Measurements from ENCODE around the gene PNMA5.
"Not testable (repeated sequence)": the region's sequence is repeated elsewhere in the genome, so short reads cannot be mapped to it uniquely, and the experiment has no call there.

The PNMA5 gene

DNA sequence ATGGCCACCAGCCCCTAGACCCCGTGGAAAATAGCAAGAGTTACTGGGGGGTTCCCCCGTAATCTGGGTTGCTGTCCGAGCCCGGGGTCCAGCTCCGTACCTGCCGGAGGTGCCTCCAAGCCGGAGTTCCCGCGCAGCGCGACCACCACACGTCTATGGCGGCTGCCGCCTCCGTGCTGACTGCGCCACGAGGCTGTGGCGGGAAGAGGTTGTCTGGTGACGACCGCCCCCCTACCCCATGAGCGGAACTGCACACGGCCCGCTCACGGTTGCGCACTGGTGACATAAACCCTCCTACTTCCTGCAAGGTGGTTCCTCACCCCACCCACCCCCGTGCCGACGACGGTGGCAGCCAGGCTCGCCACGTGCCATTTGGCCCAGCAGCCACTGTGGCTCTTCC is at the start of gene PNMA5:
Gene PNMA5, minus strand, starts transcription at position 184 of the 400 bp plus-strand sequence. CDS start 2,518 bp downstream, outside the sequence.
- no peak for DNase-seq

DNA sequence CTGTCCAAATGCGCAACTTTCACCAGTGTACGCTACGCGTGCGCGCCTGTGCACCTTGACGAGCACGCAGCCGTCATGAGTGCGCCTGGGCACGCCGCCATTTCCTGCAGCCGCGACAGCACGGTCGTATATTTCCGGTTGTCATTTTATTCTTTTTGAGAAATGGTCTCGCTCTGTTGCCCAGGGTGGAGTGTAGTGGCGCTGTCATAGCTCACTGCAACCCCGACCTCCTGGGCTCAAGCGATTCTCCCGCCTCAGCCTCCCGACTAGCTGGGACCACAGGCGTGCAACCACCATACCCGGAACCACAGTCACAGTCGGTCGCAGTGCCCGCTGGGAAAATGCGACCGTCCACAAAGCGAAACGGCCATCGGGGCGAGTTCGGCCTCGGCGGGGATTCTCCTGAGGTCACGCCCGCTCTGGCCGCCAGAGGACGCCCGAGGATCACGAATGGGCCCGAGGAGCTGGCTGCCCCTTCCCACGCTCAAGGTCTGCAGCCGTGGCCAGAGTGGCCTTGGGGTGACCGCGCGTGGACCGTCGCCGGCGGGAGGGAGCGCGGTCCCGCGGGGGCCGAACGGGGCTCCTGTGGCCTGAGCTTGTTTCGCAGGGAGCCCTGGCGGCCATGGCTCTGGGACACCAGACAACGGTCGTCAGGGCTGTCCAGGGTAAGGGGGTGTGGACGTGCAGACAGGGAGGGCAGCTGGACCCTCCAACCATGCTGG is 38.6 kb upstream of the PNMA5 start:
- DNase-seq: peak; percentile 66 to 74

DNA sequence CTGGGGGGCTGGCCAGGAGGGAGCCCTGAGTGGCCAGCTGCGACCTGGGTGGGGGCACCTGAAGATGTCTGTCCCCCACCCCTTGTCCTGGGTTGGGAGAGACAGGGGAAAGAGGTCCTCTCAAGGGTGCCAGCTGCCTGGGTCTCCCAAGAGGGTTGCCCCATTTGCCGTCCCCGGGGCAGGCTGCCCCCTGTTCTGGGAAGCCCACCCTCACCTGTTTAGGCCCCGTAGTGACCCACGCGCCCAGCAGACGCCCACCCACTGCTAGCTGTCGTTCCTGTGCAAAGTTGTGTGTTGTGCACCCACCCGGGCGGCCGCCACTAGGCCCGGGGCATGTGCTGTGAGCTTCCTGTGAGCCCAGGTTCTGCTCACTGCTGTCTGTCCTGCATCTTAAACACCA is 36.9 kb upstream of the PNMA5 start:
- DNase-seq: no peak

DNA sequence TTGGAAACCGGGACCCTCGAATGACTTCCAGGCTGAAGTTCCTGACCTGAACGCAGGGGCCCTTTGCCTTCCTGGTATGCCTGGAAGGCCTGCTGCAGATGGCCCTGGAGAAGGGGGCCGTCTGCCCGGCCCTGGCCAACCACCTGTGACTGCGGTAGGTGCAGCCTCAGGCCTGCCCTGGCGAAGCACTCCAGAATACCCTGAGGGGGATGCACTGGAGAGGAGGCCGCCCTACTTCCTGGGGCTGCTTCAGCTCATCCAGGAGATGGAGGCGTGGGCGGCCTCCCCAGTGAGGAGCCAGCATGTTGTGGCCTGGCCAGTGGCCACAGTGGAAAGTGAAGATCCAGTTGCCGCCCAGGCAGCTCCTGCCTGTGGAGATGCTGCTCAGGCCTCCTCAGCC is 36.0 kb upstream of the PNMA5 start:
- DNase-seq: no peak

DNA sequence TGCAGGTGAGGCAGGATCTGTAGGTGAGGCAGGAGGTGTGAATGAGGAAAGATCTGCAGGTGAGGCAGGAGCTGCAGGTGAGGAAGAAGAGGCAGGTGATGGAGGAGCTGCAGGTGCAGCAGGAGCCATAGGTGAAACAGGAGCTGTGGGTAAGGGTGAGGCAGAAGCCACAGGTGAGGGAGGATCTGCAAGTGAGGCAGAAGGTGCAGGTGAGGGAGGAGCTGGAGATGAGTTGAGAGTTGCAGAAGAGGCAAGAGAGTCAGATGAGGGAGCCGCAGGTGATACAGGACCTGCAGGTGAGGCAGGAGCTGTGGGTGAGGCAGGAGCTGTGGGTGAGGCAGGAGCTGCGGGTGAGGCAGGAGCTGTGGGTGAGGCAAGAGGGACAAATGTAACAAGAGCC is 35.2 kb upstream of the PNMA5 start:
- DNase-seq: no peak

DNA sequence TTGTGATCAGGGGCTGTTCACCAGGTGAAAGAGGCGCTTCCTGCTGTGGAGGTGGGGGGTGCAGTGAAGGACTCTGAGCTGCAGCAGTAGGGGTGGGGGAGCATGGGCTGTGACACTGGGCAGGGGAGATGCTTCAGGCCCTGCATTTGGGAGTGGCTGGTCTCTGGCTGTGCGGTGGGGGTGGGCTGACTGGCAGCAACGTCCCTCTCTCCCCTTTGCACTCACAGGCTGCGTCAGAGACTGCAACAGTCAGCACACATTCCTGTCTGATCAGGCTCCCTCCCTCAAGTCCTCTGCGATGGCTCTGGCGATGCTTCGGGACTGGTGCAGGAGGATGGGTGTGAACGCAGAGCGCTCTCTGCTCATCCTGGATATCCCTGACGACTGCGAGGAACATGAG is 34.6 kb upstream of the PNMA5 start:
- DNase-seq: not testable (repeated sequence)

DNA sequence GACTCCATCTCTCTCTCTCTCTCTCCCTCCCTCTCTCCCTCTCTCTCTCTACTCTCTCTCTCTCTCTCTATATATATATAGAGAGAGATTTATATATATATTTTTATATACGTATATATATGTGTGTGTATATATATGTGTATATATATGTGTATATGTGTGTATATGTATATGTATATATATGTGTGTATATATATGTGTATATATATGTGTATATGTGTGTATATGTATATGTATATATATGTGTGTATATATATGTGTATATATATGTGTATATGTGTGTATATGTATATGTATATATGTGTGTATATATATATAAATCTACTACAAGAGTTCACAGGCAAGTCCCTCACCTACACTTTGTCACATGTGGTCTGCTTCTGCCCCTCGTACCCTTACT is 32.6 kb upstream of the PNMA5 start:
- not testable (repeated sequence) for DNase-seq

DNA sequence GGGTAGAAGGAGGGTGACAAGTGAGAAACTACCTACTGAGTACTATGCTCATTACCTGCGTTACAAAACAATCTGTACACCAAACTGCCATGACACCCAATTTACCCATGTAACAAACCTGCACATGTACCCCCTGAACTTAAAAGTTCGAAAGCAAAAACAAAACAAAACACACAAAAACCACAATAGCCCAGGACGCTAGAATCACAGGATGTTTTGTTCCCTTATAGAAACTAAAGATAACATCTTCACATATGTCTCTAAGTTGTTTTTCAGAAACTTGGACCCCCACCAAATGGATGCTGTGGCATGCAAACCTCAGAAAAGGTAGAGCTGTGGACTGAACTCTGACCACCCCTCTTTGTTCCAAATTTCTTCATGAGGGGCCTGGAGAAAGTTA is 25.2 kb upstream of the PNMA5 start:
- DNase-seq: no peak

DNA sequence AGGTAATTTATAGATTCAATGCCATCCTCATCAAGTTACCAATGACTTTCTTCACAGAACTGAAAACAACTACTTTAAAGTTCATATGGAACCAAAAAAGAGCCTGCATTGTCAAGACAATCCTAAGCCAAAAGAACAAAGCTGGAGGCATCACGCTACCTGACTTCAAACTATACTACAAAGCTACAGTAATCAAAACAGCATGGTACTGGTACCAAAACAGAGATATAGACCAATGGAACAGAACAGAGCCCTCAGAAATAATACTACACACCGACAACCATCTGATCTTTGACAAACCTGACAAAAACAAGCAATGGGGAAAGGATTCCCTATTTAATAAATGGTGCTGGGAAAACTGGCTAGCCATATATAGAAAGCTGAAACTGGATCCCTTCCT is 23.3 kb upstream of the PNMA5 start:
- DNase-seq: not testable (repeated sequence)

DNA sequence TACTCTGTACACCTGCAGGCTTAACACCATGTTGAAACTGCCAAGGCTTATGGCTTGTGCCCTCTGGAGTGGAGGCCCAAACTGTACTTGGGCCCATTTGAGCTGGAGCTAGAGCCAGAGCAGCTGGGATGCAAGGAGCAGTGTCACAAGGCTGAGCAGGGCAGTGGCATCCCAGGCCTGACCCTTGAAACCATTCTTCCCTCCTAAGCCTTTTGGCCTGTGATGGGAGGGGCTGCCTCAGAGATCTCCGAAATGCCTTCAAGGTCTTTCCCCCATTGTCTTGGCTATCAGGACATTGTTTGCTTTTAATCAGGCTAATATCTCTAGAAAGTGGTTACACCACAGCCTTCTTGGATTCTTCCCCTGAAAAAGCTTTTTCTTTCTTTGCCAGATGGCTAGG is 10.9 kb upstream of the PNMA5 start:
- no peak for DNase-seq

DNA sequence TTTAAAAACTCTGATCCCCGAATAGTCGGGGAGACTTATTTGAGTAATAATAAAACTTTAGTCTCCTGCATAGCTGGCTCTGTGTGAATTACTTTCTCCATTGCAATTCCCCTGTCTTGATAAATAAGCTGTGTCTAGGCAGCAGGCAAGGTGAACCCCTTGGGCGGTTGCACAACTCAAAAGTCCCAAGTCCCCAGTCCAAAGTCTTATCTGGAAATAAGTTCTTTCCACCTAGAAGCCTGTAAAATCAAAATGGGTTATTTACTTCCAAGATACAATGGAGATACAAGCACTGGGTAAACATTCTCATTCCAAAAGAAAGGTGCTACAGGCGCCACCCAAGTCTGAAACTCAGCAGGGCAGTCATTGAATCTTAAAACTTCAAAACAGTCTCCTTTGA is 10.1 kb upstream of the PNMA5 start:
- no peak for DNase-seq

DNA sequence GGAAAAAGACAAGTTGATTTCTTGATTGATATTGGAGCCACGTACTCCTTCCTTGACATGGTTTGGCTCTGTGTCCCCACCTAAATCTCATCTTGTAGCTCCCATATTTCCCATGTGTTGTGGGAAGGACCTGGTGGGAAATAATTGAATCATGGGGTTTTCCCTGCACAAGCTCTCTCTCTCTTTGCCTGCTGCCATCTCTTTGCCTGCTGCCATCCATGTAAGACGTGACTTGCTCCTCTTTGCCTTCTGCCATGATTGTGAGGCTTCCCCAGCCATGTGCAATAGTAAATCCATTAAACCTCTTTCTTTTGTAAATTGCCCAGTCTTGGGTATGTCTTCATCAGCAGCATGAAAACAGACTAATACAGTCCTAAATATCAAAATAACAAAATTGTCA is 8.3 kb upstream of the PNMA5 start:
- not testable (repeated sequence) for DNase-seq

DNA sequence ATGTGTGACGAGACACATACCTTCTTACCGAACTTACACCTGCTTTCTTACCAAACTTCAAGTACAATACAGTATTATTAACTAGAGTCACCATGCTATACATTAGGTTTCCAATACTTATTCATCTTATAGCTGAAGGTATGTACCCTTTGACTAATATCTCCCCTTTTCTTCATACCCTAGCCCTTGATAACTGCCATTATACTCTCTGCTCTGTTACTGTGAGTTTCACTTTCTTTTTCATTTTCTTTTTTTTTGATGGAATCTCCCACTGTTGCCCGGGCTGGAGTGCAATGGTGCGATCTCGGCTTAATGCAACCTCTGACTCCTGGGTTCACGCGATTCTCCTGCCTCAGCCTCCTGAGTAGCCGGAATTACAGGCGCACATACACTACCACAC is 3.4 kb upstream of the PNMA5 start:
- no peak for DNase-seq

DNA sequence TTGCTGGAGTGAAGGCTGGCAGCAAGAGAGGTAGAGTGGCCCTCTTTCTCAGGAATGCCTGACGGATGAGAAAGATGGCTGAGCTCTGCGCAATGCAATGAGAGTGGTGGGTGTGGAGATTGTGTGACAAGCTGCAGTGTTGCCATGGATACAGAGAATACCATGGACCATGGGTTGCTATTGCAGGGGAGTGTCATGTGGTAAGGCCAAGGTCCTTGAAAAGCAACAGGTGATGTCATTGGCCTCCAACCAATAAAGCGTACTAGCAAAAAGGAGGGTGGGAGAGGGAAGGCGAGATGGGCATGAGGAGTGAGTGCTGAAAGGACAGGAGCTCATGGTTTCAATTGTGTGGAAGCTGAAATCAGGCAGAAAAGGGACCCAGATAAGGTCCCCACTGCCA is 1.8 kb downstream of the PNMA5 start:
- DNase-seq: no peak

DNA sequence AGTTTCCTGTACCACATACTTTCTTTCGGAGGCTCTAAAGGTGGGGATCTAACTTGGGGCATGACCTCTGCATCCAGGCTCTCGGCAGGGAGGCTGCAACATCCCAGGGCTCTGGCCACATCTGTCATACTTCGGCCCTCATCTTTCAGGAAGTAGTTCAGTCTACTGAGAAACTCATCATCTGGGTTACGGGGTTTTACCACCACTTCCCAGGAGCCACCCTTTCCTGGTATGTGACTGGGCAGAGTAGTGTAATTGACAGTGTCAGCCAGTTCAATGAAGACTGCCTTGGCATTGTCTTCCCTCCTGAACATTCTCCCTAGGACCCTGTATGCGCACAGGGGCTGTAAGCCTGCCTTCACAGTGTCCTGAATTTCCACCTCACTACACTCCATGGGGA is 2.8 kb downstream of the PNMA5 start:
- DNase-seq: no peak

DNA sequence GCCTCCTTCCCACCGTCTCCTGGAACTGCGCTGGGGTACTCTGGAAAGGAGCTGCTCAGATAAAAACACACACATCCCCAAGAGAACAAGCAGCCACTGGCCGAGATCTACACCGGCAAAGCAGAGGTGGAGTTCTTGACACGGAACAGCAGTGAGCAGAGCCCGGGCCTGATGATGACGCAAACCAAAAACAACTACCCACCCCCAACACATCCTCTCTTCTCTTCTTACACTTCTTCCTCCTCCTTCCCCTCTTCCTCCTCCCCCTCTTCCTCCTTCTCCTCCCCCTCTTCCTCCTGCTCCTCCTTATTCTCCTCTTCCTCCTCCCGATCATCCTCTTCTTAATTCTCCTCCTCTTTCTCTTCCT is 4.6 kb downstream of the PNMA5 start:
- DNase-seq: no peak

DNA sequence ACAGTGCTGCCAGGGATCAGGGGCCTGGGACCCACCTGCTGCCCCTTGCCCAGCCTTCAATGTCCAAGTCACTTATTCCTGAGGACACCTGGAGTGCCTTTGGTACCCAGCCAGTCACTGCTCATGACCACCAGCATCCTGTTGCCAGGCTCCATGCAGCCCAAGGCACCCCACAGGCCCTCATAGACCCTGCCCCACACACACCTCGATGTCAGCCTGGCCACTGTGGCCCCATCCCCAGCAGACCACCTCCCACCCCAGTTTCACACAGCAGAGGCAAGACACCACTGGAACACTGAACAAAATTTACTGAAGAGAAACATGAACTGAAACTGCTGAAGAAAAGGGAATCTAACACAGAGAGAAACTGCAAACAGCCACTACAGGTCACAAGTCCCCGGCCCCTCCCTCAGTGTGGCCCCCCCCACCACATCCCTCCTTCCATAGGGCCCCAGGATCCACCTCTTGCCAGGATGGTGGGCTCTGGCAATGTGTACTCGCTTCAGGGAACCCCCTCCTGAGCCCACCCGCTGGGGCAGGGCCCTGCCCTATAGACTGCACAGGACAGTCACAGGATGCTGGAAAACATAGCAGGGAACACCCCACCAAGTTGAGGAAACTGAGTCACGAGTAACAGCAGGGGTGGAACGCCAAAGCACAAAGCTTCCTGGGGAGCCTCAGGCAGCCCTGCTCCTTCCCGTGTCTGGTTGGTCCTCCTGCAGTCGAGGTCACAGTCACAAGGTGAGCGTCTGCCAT is 5.2 kb downstream of the PNMA5 start:
- DNase-seq: no peak

DNA sequence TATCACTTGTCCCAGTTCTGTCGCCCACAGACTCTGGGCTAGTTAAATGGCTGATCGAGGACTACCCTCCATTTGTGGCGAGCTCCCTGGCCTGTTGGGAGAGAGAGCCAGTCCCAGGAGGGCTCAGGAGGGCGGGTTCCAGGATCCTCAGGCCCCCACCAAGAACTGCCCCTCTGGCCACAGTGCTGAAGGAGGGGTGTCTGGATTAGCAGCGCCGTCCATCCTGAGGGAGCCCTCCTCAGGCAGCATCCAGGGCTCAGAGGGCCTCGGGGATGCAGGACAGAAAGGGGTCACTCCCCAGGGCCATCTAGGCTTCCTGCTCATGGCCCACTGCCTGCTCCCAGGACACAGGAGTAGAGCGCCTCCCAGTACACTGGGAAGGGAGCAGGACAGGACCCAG is 6.1 kb downstream of the PNMA5 start:
- no peak for DNase-seq

DNA sequence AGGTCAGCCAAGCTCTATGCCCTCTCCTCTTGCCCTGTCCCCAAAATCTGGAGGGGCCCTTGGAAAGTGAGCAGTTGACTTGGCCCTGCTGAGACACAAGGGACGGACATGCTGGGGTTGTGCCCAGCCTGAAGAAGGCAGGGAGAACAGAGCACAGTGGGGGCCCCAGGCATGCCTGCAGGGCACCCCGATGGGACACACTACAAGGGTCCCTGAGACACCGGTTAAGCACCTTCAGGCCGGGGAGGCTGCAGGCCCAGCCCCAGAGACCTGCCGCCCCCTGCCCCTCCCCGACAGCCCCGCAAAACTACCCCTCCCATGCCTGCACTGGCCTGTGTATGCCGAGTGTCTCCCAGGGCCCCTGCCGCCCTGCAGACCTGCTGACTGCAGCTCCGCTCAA is 6.8 kb downstream of the PNMA5 start:
- not testable (repeated sequence) for DNase-seq

DNA sequence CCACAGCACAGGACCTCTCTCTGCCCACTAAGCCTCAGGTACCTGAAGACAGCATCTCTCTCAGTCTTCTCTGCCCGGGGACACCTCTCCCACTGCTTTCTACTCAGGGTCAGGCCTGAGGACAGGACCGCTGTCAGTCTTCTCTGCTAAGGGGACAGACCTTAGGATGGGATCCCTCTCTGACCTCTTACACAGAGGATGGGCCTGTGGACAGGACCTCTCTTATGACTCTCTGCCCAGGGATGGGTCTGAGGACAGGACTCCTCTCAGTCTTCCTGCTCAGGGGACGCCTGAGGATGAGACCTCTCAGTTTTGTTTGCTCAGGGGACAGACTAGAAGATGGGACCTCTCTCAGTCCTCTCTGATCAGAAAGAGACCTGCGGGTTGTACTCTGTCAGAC is 8.5 kb downstream of the PNMA5 start:
- DNase-seq: not testable (repeated sequence)

DNA sequence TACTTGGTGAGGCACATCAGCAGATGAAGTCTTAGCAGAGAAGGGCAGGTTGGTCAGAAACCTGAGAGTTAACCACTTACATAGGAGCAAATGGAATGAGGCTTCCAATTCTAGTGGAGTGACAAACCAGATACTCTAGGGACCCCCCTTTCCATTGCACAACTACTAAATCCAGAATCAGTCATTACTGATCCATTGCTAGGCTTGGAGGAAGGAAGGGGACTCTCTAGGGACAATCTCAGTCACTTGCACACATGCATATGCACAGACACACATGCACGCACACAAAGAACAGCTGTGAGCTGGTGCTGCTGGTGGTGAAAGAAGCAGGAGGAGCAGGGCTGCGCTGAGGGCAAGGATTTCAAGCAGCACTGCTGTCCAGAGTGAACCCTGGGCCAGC is 25.7 kb downstream of the PNMA5 start:
- DNase-seq: no peak

DNA sequence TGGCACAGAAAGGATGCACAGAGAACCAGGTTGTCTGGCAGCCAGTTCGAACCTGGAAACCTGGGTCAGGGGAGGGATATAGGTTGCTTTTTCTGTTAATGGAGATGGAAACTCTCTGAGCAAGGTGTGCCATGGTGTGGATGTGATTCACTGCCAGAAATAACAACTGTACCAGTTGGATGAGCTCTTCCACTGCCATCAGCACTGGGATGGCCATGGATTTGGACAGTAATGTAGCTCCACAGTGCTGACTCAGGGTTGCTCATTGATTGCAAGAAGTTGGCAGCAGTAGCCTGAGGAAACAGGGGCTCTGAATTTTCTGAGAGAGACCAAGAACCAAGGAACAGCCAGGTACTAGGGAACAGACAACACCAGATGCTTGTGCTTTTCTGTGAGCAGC is 33.8 kb downstream of the PNMA5 start:
- DNase-seq: no peak

DNA sequence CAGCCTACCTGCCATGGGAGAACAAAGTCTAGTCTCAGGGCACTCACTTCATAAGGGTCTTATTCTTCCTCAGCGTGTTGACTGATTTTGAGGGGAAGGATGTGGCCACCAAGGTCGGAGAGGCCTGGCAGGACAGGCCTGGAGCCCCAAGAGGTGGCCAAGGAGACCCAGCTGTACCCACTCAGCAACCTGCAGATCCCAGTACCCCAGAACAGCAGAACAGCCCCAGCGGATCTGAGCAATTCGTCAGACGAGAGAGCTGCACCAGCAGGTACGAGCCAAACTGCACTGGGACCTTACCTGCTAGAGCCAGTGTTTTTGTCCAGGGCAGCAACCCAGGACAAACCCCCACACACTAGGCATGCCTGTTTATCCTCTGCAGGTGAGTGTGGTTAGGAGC is 34.3 kb downstream of the PNMA5 start:
- DNase-seq: no peak

Data from CD4-positive, alpha-beta T cell treated with Interleukin-1 beta for 1 hour (primary cell).